Stimulated activated CD8-positive, alpha-beta memory T cell treated with anti-CD3 and anti-CD28 coated beads, Interleukin-7, amount 100 ng/mL, for 48 hours (primary cell): ENCODE results near the gene LBX2.

ENCODE experiments used
- DNase-seq, 2 donors: peaks; one replicate each; pipeline ENCODE4 v3.0.0-alpha.2; 2020; ENCODE audit warnings: low read depth in 1 of 2; ENCODE audit errors: extremely low read depth in 1 of 2

LBX2 gene

GRCh38 chr2:74526649-74527230 is 27.3 kb upstream of the LBX2 start:
- DNase-seq: no peak

GRCh38 chr2:74525717-74526648 is 26.6 kb upstream of the LBX2 start, which contains the start of gene DQX1:
DQX1 (minus strand) TSS chr2:74526231; CDS start chr2:74525729, 502 bp downstream.
- no peak for DNase-seq

DNA sequence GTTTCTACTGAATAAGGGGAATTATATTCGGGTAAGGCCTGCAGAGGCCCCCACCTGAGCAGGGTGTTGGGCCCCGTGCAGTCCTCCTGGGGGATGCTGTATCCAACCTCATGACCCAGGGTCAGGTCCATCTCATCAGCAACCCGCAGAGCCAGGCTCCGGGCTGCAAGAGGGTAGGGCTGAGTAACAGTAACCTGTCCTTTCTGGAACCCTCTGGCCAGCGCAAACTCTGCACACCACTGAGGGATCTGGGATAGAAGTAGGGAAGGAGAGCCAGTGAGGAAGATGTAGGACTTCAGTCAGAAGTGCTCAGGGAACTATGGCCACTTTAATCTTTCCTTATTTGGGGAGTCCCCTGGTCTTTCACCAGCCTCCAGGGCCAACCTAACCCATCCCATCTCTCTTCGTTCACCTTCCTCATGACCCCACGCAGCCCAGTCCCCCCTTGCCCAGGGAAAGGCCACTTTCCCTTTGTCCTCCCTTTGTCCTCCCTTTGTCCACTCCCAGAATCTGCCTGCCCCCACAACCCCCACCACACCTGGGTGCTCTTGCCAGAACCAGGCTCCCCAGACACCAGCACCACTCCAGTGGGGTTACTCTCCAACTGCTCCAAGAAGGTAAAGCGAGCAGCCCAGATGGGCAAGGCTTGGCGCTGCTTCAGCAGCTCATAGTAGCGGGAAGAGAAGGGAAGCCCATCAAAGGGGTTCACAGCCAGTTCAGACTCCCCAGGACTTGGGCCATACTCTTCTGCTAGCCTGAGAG is 25.7 kb upstream of the LBX2 start:
- DNase-seq: no peak

DNA sequence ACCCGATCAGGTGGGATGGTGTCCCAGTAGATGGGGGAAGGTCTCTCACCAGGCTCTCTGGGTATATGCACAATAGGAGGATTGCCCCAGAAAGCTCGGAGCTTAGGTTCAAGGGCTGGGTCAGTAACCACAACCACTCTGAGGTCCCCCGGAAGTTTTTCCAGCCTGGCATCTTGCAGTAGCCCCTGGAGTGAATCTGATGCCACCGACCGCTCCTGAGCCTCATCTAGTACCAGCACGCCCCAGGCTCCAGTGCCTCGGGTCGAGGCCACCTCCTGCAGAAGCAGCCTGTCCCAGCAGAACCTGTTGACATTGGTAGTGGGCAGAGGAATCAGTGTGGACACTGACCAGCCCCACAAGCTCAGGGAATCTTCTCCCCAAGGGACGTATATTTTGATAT is 24.6 kb upstream of the LBX2 start:
- DNase-seq: no peak

- DNase-seq: no peak
Observed at GRCh38 chr2:74522516-74522915, 23.1 kb upstream of the LBX2 start.

- no peak for DNase-seq
Observed at GRCh38 chr2:74516650-74517049, 17.2 kb upstream of the LBX2 start.

DNA sequence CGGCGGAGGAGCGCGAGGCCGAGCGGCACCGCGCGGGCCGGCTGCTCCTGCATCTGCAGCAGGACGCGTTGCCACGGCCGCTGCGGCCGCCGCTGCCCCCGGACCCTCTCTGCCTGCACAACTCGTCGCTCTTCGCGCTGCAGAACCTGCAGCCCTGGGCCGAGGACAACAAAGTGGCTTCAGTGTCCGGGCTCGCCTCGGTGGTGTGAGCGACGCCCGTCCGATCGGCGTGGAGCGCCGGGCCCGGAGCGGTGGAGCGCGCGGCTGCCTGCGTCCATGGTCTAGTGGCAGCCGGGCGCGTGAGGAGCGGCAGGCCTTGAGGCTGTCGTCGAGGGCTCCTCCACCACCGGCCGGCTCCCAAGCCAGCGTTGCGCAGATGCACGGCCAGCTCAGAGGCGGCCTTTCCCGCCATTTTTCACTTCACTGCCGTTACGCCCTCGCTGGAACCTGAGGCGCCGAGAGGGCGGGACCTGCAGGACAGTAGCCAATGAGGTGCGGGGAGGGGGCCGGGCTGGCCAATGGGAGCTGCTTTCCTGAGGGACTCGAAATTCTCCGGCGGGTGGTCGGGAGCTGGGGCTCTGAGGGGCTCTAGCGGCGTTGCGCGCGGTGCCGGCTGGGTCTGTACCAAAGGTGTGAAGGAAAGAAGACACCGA is 16.7 kb upstream of the LBX2 start:
- DNase-seq: peak in 1 of 2 donors; percentile 71

DNA sequence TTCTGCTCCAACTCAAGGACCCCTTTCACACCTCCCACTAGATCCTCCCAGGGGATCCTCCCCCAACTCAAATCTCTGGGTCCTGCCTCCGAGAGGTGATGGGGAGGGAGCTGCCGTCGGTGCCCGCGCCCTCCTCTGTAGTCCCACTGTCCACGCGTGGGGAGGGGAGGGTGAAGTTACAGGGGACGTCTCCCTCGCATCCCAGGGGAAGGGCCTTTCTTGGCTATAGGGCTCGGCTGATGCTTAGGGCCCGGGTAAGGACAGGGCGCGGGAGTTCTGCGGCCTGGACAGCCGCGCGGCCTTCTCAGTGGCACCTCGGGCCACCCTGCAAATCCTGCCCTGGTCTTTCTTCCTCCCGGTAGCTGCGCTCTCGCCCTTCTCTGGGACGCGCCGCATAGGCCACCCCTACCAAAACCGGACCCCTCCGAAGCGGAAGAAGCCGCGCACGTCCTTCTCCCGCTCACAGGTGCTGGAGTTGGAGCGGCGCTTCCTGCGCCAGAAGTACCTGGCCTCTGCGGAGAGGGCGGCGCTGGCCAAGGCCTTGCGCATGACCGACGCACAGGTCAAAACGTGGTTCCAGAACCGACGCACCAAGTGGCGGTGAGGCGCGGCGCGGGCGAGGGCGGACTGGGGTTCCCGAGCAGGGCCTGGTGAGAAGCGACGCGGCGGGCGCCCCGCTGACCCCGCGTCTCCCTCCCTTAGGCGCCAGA is 16.0 kb upstream of the LBX2 start:
- no peak for DNase-seq

DNA sequence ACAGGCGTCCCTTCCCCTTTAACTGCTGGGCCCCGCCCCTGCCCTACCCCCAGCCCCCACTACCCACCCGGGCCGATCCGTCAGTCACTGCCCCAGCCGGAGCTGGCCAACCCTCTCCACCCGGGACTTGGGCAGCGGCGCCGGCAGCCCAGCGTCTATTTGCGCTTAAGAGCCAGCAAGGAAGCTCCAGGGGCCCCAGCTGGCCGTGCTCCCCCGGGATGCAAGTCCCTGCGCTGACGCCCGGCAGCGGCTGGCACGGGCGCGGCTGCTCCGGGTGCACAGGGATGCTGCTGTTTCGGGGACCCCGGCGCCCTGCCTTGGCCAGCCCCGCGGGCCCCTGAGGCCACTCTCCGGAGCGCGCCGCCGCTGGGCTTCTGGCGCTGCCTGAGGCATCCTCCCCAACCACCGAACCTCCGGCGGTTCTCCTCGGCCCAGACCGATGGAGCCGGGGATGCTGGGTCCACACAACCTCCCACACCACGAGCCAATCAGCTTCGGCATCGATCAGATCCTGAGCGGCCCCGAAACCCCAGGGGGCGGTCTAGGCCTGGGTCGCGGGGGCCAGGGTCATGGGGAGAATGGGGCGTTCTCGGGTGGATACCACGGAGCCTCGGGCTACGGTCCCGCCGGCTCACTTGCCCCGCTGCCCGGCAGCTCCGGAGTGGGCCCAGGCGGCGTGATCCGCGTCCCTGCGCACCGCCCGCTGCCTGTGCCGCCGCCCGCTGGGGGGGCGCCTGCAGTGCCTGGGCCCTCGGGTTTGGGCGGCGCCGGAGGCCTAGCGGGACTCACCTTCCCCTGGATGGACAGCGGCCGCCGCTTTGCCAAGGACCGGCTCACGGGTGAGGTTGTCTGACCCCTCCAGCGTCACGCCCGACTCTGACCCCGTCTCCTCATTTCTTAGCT is 15.2 kb upstream of the LBX2 start, which contains the start of gene TLX2:
Gene TLX2 (plus strand): TSS at position 83 of the 903 bp plus-strand sequence. CDS start 357 bp downstream, at position 440.
- no peak for DNase-seq

GRCh38 chr2:74513605-74514367 is 14.4 kb upstream of the LBX2 start:
- DNase-seq: no peak

DNA sequence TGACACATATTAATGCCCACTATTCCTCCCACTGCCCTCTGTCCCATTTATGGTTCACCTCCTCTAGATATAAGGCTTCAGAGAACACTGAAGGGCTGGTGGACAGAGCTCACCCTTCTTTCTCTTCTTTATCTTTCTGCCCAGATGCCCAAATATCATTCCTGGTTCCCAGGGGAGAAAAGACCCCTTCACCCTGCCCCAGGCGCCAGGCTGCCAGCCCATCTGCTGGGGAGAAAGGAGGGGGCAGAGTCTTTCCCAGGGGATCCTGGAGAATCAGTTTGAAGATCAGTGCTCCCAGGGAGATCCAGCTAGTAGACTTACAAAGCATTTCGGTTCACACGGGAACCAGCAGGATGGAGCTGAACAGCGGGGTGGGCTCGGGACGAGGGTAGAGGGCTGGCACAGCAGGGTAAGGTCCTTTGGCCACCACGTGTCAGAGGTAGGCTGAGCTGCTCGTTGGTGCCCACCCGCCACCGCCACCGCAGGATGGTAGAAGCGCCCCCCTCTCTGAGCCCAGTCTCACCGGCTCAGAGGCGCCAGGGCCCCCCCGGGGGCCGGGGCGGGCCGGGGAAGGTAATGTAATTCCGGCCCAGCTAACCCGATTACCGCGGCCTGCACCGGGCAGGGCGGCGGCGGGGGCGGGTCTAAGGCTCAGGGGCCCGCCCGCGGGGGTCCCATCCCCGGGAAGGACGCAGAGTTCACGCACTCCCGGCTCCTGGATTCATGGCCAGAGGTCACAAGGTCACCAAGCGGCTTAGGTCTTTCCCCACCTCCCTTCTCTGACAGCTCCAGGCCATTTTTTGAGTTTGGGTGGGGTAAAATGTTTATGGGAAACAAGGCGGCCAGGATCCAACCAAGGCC is 13.6 kb upstream of the LBX2 start:
- DNase-seq: no peak

- DNase-seq: no peak
Observed at GRCh38 chr2:74511104-74511989, 11.9 kb upstream of the LBX2 start.

DNA sequence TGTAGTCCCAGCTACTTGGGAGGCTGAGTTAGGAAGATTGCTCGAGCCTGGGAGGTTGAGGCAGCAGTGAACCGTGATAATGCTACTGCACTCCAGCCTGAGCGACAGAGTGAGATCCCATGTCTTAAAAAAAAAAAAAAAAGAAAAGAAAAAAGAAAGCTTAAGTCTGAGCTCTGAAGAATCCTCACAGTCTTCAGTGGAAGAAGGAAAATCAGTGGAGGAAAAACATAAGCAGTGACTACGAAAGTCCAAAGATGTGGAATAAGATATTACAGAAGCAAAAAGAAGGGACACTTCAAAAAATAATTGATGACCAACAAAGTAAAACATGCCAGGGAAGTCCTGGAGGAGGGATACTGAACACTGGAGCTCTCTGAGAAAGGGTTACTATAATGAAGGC is 10.9 kb upstream of the LBX2 start:
- no peak for DNase-seq

GRCh38 chr2:74507926-74508520 is 8.6 kb upstream of the LBX2 start:
- DNase-seq: no peak

DNA sequence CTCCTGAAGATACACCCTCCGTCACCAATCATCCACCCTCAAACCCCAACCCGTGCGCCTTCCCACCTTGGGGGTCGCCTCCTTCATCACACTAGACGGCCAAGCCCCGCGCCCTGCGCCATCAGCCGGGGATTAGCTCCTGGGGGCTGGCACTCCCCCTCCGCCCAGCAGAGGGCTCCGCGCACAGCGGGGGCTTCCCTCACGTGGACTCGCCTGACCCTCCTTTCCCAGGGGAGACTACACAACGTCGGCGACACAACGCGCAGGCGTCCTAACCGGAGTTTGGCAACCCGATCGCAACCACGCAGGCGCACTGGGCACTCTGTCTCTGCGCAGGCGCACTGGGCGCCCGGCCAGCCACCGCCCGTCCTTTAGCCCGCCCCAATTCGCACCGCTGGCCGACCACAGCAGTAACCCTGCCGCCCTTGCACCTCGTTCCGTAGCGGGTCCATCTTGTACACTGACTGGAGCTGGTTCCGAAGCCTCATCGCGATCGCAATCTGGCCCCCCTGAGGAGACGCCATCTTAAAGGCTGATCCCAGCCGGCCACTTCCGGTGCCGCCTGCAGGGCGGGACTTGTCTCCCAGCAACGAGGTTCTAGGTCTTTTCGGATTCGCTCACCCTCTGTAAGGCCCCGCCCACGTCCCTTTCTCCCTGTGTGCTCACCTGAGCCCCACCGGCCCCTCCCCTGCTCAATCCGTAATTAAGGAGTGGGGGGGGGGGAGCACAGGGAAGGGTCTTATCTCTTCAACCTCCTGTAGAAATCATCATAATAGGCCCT is 7.9 kb upstream of the LBX2 start, which contains the start of gene PCGF1:
Gene PCGF1 (minus strand): TSS at position 551 of the 781 bp plus-strand sequence. CDS start 27 bp downstream, at position 524.
- DNase-seq: peak; percentile 96 to 98
